Neural cell (in vitro differentiated cells): Measurements from ENCODE around the gene HADH. TPM values are rescaled to one million over a fixed set of nuclear protein-coding genes. Genes with fewer than 3 reads are reported as not detected.

ENCODE experiments used
- H2AFZ ChIP-seq: fragments of 200-600, 300-800 bp; sonication (generic), shearing (Covaris generic); 2 replicates; pipeline ENCODE4 v1.6.0; 2014; ENCODE audit warnings: low read depth, mild to moderate bottlenecking, antibody characterized with exemption, low read length, moderate library complexity
- H3F3A ChIP-seq: fragments of 200-600 bp; shearing (Covaris generic); 2 replicates; pipeline ENCODE4 v1.6.1; 2016; ENCODE audit warnings: mild to moderate bottlenecking, moderate library complexity, mixed read lengths, antibody characterized with exemption, low read length; ENCODE audit not compliant: insufficient read depth, poor library complexity, severe bottlenecking
- H3K27ac ChIP-seq: fragments of 200-600, 300-800 bp; sonication (generic), shearing (Covaris generic); 2 replicates; pipeline ENCODE4 v1.5.1; 2014; ENCODE audit warnings: mild to moderate bottlenecking, low read length, moderate library complexity
- H3K27me3 ChIP-seq: fragments of 300-800, 200-600 bp; sonication (generic), shearing (Covaris generic); 2 replicates; pipeline ENCODE4 v1.6.0; 2014; ENCODE audit warnings: mild to moderate bottlenecking, low read depth, low read length, moderate library complexity; ENCODE audit not compliant: insufficient read depth
- H3K36me3 ChIP-seq: fragments of 300-800, 200-600 bp; sonication (generic), shearing (Covaris generic); 2 replicates; pipeline ENCODE4 v1.5.1; 2014; ENCODE audit warnings: mild to moderate bottlenecking, antibody characterized with exemption, low read length, moderate library complexity; ENCODE audit not compliant: insufficient read depth
- H3K4me2 ChIP-seq: fragments of 300-800, 200-600 bp; sonication (generic), shearing (Covaris generic); 2 replicates; pipeline ENCODE4 v1.6.0; 2014; ENCODE audit warnings: mild to moderate bottlenecking, low read length
- H3K4me3 ChIP-seq: fragments of 300-800, 200-600 bp; sonication (generic), shearing (Covaris generic); 2 replicates; pipeline ENCODE4 v1.5.1; 2014; ENCODE audit warnings: mild to moderate bottlenecking, low read length, moderate library complexity
- H3K79me2 ChIP-seq: fragments of 200-600 bp; shearing (Covaris generic); replicated peaks from 2 replicates; pipeline ENCODE4 v1.6.0; 2014; ENCODE audit warnings: mild to moderate bottlenecking, low read length, moderate library complexity; ENCODE audit not compliant: insufficient read depth
- H3K9ac ChIP-seq: fragments of 300-800, 200-600 bp; sonication (generic), shearing (Covaris generic); 2 replicates; pipeline ENCODE4 v1.6.1; 2016; ENCODE audit warnings: mild to moderate bottlenecking, low read length, mixed read lengths
- H3K9me2 ChIP-seq: fragments of 200-600 bp; shearing (Covaris generic); 2 replicates; pipeline ENCODE4 v1.6.1; 2016; ENCODE audit warnings: mild to moderate bottlenecking, low read length, mixed read lengths; ENCODE audit not compliant: insufficient read depth
- H3K9me3 ChIP-seq: fragments of 200-600, 300-800 bp; sonication (generic), shearing (Covaris generic); 2 replicates; pipeline ENCODE4 v1.6.1; 2016; ENCODE audit warnings: mild to moderate bottlenecking, mixed run types, low read length, moderate library complexity, mixed read lengths
- H4K20me1 ChIP-seq: fragments of 200-600 bp; shearing (Covaris generic); 2 replicates; pipeline ENCODE4 v1.6.1; 2016; ENCODE audit warnings: mild to moderate bottlenecking, mixed run types; ENCODE audit not compliant: insufficient read depth
- CTCF ChIP-seq: fragments of 450-650 bp; IDR thresholded peaks from 2 replicates; pipeline ENCODE4 v1.5.1; 2014; ENCODE audit warnings: antibody characterized with exemption, mild to moderate bottlenecking, moderate library complexity; ENCODE audit not compliant: poor library complexity, severe bottlenecking
- EP300 ChIP-seq: fragments of 450-650 bp; conservative IDR thresholded peaks from 2 replicates; pipeline ENCODE4 v1.6.1; 2014; ENCODE audit warnings: antibody characterized with exemption, mild to moderate bottlenecking, moderate library complexity; ENCODE audit not compliant: poor library complexity, severe bottlenecking
- EZH2 ChIP-seq: fragments of 200-600, 300-800 bp; shearing (Covaris generic), sonication (generic); IDR thresholded peaks from 2 replicates; pipeline ENCODE4 v1.6.1; 2014; ENCODE audit warnings: antibody characterized with exemption, low read length, borderline replicate concordance, mild to moderate bottlenecking; ENCODE audit not compliant: insufficient read depth, poor library complexity, severe bottlenecking
- MXI1 ChIP-seq: fragments of 450-650 bp; conservative IDR thresholded peaks from 2 replicates; pipeline ENCODE4 v1.6.1; 2014; ENCODE audit warnings: antibody characterized with exemption, mild to moderate bottlenecking; ENCODE audit not compliant: poor library complexity, severe bottlenecking
- POLR2AphosphoS5 ChIP-seq: IDR thresholded peaks from 2 replicates; pipeline ENCODE4 v1.6.1; 2012
- RAD21 ChIP-seq: fragments of 450-650 bp; conservative IDR thresholded peaks from 2 replicates; pipeline ENCODE4 v1.6.1; 2014; ENCODE audit warnings: antibody characterized with exemption, mild to moderate bottlenecking, moderate library complexity
- REST ChIP-seq: IDR thresholded peaks from 2 replicates; pipeline ENCODE4 v1.6.1; 2012; ENCODE audit warnings: borderline replicate concordance
- SMC3 ChIP-seq: fragments of 450-650 bp; conservative IDR thresholded peaks from 2 replicates; pipeline ENCODE4 v1.6.1; 2014; ENCODE audit warnings: antibody characterized with exemption, mild to moderate bottlenecking, moderate library complexity; ENCODE audit not compliant: poor library complexity
- TAF1 ChIP-seq: IDR thresholded peaks from 2 replicates; pipeline ENCODE4 v1.6.1; 2012; ENCODE audit warnings: low read depth
- polyA plus RNA-seq: library from polyadenylated mRNA; depleted of rRNA; stranded (reverse); fragments of >200 nt; gene quantifications from 2 replicates; pipeline ENCODE4 v1.2.3, GENCODE V29; 2014

The HADH gene
- polyA plus RNA-seq, 1 donor from 2014 or later: 25.7 TPM

DNA sequence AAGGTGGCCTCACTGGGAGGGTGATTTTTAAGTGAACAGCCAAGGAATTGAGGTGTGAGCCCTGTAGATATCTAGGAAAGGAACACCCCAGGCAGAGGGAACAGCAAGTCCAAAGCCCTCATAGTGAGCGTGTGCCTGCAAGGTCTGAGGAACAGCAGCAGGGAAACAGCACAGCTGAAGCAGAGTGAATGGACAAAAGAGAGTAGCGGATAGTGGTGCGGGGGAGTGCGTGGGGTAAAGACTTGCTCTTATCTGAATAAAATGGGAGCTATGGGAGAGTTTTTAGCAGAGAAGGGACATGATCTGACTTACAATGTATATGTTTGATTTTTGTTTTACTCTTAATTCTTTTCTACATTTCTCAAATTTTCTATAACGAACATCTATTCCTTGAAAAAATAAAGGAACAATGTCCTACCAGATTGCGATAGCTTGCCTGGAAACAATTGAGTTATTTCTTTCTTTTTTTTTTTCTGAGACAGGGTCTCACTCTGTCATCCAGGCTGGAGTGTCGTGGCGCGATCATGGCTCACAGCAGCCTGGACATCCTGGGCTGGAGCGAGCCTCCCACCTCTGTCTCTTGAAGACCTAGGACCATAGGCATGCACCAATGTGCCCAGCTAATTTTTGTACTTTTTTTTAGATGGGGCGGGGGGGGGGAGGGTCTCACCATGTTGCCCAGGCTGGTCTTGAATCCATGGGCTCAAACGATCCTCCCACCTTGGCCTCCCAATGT, 19.5 kb upstream of the HADH start:
- H3K79me2 ChIP-seq: no peaks in the 10 kb centered on the region
- TF ChIP-seq EZH2 (no peak), REST (no peak), SMC3 (no peak), POLR2AphosphoS5 (no peak), CTCF (no peak), EP300 (no peak), MXI1 (no peak), TAF1 (no peak), RAD21 (no peak)
- H3F3A ChIP-seq: no peaks in the 10 kb centered on the region
- H3K4me3 ChIP-seq: no peak overlapping the region
- no peaks in the 10 kb centered on the region for H3K9me2 ChIP-seq
- H3K27me3 ChIP-seq: no peaks in the 10 kb centered on the region
- no peak overlapping the region for H2AFZ ChIP-seq
- no peaks in the 10 kb centered on the region for H3K9me3 ChIP-seq
- H3K9ac ChIP-seq: no peak overlapping the region
- H4K20me1 ChIP-seq: no peaks in the 10 kb centered on the region
- no peak overlapping the region for H3K27ac ChIP-seq
- H3K36me3 ChIP-seq: no peaks in the 10 kb centered on the region
- H3K4me2 ChIP-seq: no peak overlapping the region

- no peaks in the 10 kb centered on the region for H3K9me3 ChIP-seq
- H3K79me2 ChIP-seq: no peaks in the 10 kb centered on the region
- no peaks in the 10 kb centered on the region for H3K9me2 ChIP-seq
- H3K4me3 ChIP-seq: no peak overlapping the region
- no peak overlapping the region for H3K4me2 ChIP-seq
- TF ChIP-seq SMC3 (no peak), TAF1 (no peak), POLR2AphosphoS5 (no peak), EP300 (no peak), RAD21 (no peak)
- H3K9ac ChIP-seq: no peak overlapping the region
- no peak overlapping the region for H2AFZ ChIP-seq
- no peaks in the 10 kb centered on the region for H3K27me3 ChIP-seq
- no peaks in the 10 kb centered on the region for H4K20me1 ChIP-seq
- no peaks in the 10 kb centered on the region for H3K36me3 ChIP-seq
- H3K27ac ChIP-seq: no peak overlapping the region
- no peaks in the 10 kb centered on the region for H3F3A ChIP-seq
Observed at GRCh38 chr4:107972605-107973004, 17.1 kb upstream of the HADH start.
